Prostate gland (tissue), 2 donors: ENCODE results near the gene ADAM11. TPM values are rescaled to one million over a fixed set of nuclear protein-coding genes. Genes with fewer than 3 reads are reported as not detected.

Experiments used
- DNase-seq: peaks from one replicate; pipeline ENCODE4 v3.0.0-alpha.2; 2019; ENCODE audit warnings: low spot score
- H3K27ac ChIP-seq, 2 donors: fragments of 200-600 bp; sonication (generic); 2 replicates each; pipeline ENCODE4 v1.5.1; 2017 to 2019
- H3K27me3 ChIP-seq: fragments of 200-600 bp; sonication (generic); replicated peaks from 2 replicates; pipeline ENCODE4 v1.5.1; 2019; ENCODE audit not compliant: insufficient read depth
- H3K36me3 ChIP-seq, 2 donors: fragments of 200-600 bp; sonication (generic); 1 replicate in 1 of 2; 2 replicates in 1 of 2; pipeline versions ENCODE4 v1.5.1 to v1.8.1; 2017 to 2019
- H3K4me1 ChIP-seq: fragments of 200-600 bp; sonication (generic); replicated peaks from 2 replicates; pipeline ENCODE4 v1.5.1; 2019
- H3K4me3 ChIP-seq, 2 donors: fragments of 200-600 bp; sonication (generic); 2 replicates each; pipeline ENCODE4 v1.5.1; 2017 to 2019
- H3K9me3 ChIP-seq: fragments of 200-600 bp; sonication (generic); 2 replicates; pipeline ENCODE4 v1.5.1; 2017
- CTCF ChIP-seq, 4 experiments: fragments of 200-600 bp in 2 of 4; fragments of 450-650 bp in 2 of 4; sonication (generic) in 2 of 4; IDR thresholded peaks; 1 replicate in 3 of 4; 2 replicates in 1 of 4; pipeline ENCODE4 v1.5.1; 2016 to 2019; ENCODE audit warnings: antibody characterized with exemption in 4 of 4, mild to moderate bottlenecking in 2 of 4, moderate library complexity in 2 of 4
- POLR2A ChIP-seq: fragments of 450-650 bp; IDR thresholded peaks from one replicate; pipeline ENCODE4 v1.6.1; 2016; ENCODE audit warnings: antibody characterized with exemption, mild to moderate bottlenecking
- POLR2AphosphoS5 ChIP-seq: sonication (generic); formaldehyde crosslinking; IDR thresholded peaks from one replicate; pipeline ENCODE4 v1.6.1; 2017; ENCODE audit warnings: antibody characterized with exemption
- WGBS: methylation state at CpG from one replicate; pipeline ENCODE4 v1.1.5; 2018; 5-methylcytosine and 5-hydroxymethylcytosine counted together
- intact Hi-C: fragments of 100-400 bp; cut with DNase I; formaldehyde crosslinking; loops from one replicate; pipeline ENCODE4 v1.14.2; 2022
- total RNA-seq, 2 donors: library from RNA; depleted of rRNA; stranded (reverse); fragments of >200 nt; gene quantifications; one replicate each; pipeline ENCODE4 v1.1.0, GENCODE V29; 2016

Gene ADAM11
- total RNA-seq, 2 donors from 2014 or later = 0.64 to 3.5 TPM

GRCh38 chr17:44826123-44826790, 67.5 kb downstream of the ADAM11 start:
- no peak for DNase-seq

GRCh38 chr17:44827863-44828262, 69.1 kb downstream of the ADAM11 start:
- Histone ChIP-seq H3K9me3 (no peaks in the 10 kb centered on the region), H3K27ac (peak overlapping the region in 1 of 2 donors; percentile 23), H3K4me1 (no peaks in the 10 kb centered on the region), H3K36me3 (no peaks in the 10 kb centered on the region), H3K4me3 (no peak overlapping the region), H3K27me3 (peaks cover 12% of the 10 kb centered on the region)
- intact Hi-C loops = loop anchor here (5.0 kb wide), 2 partner anchors 39 to 41 kb away; no protein-coding TSS in a partner anchor
- DNase-seq = no peak
- WGBS = 57% methylated on average over 1 of the region's 1 CpG
- TF ChIP-seq POLR2A (no peak), POLR2AphosphoS5 (no peak), CTCF (IDR thresholded peaks at IDR 0.05) (no peak)

More at GRCh38 chr17:44826123-44826790, 67.5 kb downstream of the ADAM11 start:
- no peaks in the 10 kb centered on the region for H3K4me1 ChIP-seq
- no peaks in the 10 kb centered on the region for H3K9me3 ChIP-seq
- no peaks in the 10 kb centered on the region for H3K36me3 ChIP-seq
- peak overlapping the region in 1 of 2 donors; percentile 38 for H3K27ac ChIP-seq
- H3K27me3 ChIP-seq = peaks cover 12% of the 10 kb centered on the region
- no peak overlapping the region for H3K4me3 ChIP-seq
- 77% methylated on average over 15 of the region's 15 CpGs for WGBS
- TF ChIP-seq POLR2A (no peak), POLR2AphosphoS5 (no peak), CTCF (IDR thresholded peaks at IDR 0.05) (no peak)
- intact Hi-C loops = loop anchor here (5.0 kb wide), 2 partner anchors 39 to 41 kb away; no protein-coding TSS in a partner anchor

- peak overlapping the region; percentile 23 to 69 for H3K27ac ChIP-seq
- H3K9me3 ChIP-seq = no peaks in the 10 kb centered on the region
- no peak for TF ChIP-seq POLR2A
- TF ChIP-seq CTCF (IDR thresholded peaks at IDR 0.05) = no peak
- TF ChIP-seq POLR2AphosphoS5 = no peak
- no peaks in the 10 kb centered on the region for H3K4me1 ChIP-seq
- no peaks in the 10 kb centered on the region for H3K36me3 ChIP-seq
- H3K27me3 ChIP-seq = peaks cover 12% of the 10 kb centered on the region
- intact Hi-C loops = loop anchor here (5.0 kb wide), 2 partner anchors 38 to 42 kb away; no protein-coding TSS in a partner anchor
- 5% methylated on average over 21 of the region's 21 CpGs for WGBS
- H3K4me3 ChIP-seq = peak overlapping the region; percentile 37 to 44
- no peak for DNase-seq
Observed at GRCh38 chr17:44828919-44829522, 70.2 kb downstream of the ADAM11 start.

- Histone ChIP-seq H3K9me3 (no peaks in the 10 kb centered on the region), H3K27ac (peak within 1 kb of the TSS; percentile 59 to 69), H3K36me3 (no peaks in the 10 kb centered on the region), H3K4me3 (peak within 1 kb of the TSS; percentile 37 to 44), H3K4me1 (no peaks in the 10 kb centered on the region), H3K27me3 (peaks cover 12% of the 10 kb centered on the region)
- no peak for DNase-seq
- WGBS = under 1% methylated on average over 92 of the region's 123 CpGs
- intact Hi-C loops = loop anchor here (5.0 kb wide), 2 partner anchors 38 to 42 kb away; no protein-coding TSS in a partner anchor
- TF ChIP-seq POLR2A = no peak
Observed at GRCh38 chr17:44829523-44830358, 71.0 kb downstream of the ADAM11 start, which contains the start of gene GJC1. Gene GJC1 (minus strand): TSS chr17:44830287. CDS start chr17:44805817, 24,470 bp downstream.
